Measurements from ENCODE around the gene ESPL1. TPM values are rescaled to one million over a fixed set of nuclear protein-coding genes. Genes with fewer than 3 reads are reported as not detected.

Gene ESPL1
- polyA plus RNA-seq, 1 experiment, result 7.3 TPM

DNA sequence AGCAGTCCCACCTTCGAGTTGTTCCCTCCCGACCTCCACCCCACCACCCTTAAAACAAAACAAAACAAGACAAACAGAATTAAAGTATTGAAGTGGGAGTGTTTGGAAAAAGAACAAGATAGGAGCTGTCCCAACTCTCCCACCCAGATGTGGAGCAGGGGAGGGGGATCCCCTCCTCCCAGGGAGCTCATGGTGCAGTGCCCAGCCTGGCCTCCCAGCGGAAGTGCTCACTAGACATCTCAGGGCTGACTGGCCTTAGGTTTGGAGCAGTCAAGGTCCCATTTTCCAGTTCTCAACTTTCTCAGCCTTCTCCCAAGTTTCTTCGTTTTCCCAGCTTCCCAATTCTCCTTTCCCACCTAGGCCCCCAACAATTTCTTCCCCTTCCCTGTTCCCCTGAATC is 65.2 kb downstream of the ESPL1 start:
- TF ChIP-seq CTCF (IDR thresholded peaks at IDR 0.05; ENCODE audit: insufficient read depth, low read depth, low read length), result no peak
- POLR2A ChIA-PET, result no interaction called here
- Histone ChIP-seq H3K27me3 (ENCODE audit: control insufficient read depth, insufficient read depth, low read length) (peaks cover 37% of the 10 kb centered on the region), H3K36me3 (ENCODE audit: control insufficient read depth, insufficient read depth, low read length) (no peaks in the 10 kb centered on the region), H3K4me3 (ENCODE audit: low read depth, low read length) (no peak overlapping the region)
- DNase-seq (ENCODE audit: low read depth), result no peak
- CTCF ChIA-PET, result interaction anchor here (1.2 to 3.1 kb wide), 4 partner anchors 9 to 19 kb away, joined by 3 to 14 read pairs (median 7); partner anchors contain the start of gene AAAS

GRCh38 chr12:53333845-53334244 is 65.7 kb downstream of the ESPL1 start:
- TF ChIP-seq CTCF (IDR thresholded peaks at IDR 0.05; ENCODE audit: insufficient read depth, low read depth, low read length), result no peak
- Histone ChIP-seq H3K4me3 (ENCODE audit: low read depth, low read length) (no peak overlapping the region), H3K36me3 (ENCODE audit: control insufficient read depth, insufficient read depth, low read length) (no peaks in the 10 kb centered on the region), H3K27me3 (ENCODE audit: control insufficient read depth, insufficient read depth, low read length) (peaks cover 42% of the 10 kb centered on the region)
- CTCF ChIA-PET, result interaction anchor here (1.2 to 3.1 kb wide), 4 partner anchors 9 to 19 kb away, joined by 3 to 14 read pairs (median 7); partner anchors contain the start of gene AAAS
- POLR2A ChIA-PET, result no interaction called here
- DNase-seq (ENCODE audit: low read depth), result no peak

DNA sequence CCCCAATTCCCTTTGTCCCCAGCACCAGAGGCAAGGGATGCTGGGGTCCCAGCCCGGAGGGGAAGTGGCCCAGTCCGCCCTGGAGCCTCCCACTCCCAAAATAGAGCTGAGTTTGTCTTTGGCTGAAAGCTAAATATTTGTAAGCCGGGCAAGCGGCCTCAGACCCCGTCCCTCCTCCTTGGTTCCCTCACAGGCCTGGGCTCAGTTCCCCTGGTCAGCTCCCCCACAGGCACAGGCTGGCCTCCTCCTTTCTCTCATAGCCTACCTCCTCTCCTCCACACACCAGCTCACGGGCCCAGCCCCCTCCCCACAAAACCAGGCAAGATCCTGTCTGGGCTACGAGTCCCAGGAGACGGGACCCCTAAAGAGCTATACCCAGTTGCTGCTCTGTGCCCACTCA is 66.7 kb downstream of the ESPL1 start:
- ChIA-PET POLR2A (interaction anchor here (0.5 kb wide), 1 partner anchor 11 kb away, joined by 4 read pairs; no protein-coding TSS in a partner anchor), CTCF (interaction anchor here (1.5 to 3.1 kb wide), 5 partner anchors 8 to 18 kb away, joined by 4 to 16 read pairs (median 9); partner anchors contain the start of gene AAAS)
- Histone ChIP-seq H3K4me3 (ENCODE audit: low read depth, low read length) (no peak overlapping the region), H3K36me3 (ENCODE audit: control insufficient read depth, insufficient read depth, low read length) (no peaks in the 10 kb centered on the region), H3K27me3 (ENCODE audit: control insufficient read depth, insufficient read depth, low read length) (peaks cover 45% of the 10 kb centered on the region)
- TF ChIP-seq CTCF (IDR thresholded peaks at IDR 0.05; ENCODE audit: insufficient read depth, low read depth, low read length), result no peak
- no peak for DNase-seq (ENCODE audit: low read depth)

- no peak for DNase-seq (ENCODE audit: low read depth)
- ChIA-PET POLR2A (no interaction called here), CTCF (interaction anchor here (1.5 to 3.1 kb wide), 4 partner anchors 9 to 16 kb away, joined by 4 to 16 read pairs (median 12); partner anchors contain the start of gene AAAS)
- Histone ChIP-seq H3K27me3 (ENCODE audit: control insufficient read depth, insufficient read depth, low read length) (peaks cover 41% of the 10 kb centered on the region), H3K4me3 (ENCODE audit: low read depth, low read length) (no peak within 1 kb of the TSS), H3K36me3 (ENCODE audit: control insufficient read depth, insufficient read depth, low read length) (no peaks in the 10 kb centered on the region)
- no peak for TF ChIP-seq CTCF (IDR thresholded peaks at IDR 0.05; ENCODE audit: insufficient read depth, low read depth, low read length)
Measured at GRCh38 chr12:53336181-53336681, 68.1 kb downstream of the ESPL1 start, which contains the start of gene SP7. Gene SP7, minus strand, starts transcription at chr12:53336354. Its CDS starts 708 bp downstream, at chr12:53335646.

GRCh38 chr12:53338017-53338416 is 69.9 kb downstream of the ESPL1 start:
- ChIA-PET POLR2A (no interaction called here), CTCF (no interaction called here)
- H3K36me3 ChIP-seq (ENCODE audit: control insufficient read depth, insufficient read depth, low read length), result no peaks in the 10 kb centered on the region
- no peak overlapping the region for H3K4me3 ChIP-seq (ENCODE audit: low read depth, low read length)
- no peak for DNase-seq (ENCODE audit: low read depth)
- H3K27me3 ChIP-seq (ENCODE audit: control insufficient read depth, insufficient read depth, low read length), result peaks cover 33% of the 10 kb centered on the region
- TF ChIP-seq CTCF (IDR thresholded peaks at IDR 0.05; ENCODE audit: insufficient read depth, low read depth, low read length), result no peak

Data from BJ (cell line).